Measurements from ENCODE around the gene GLB1L2. TPM values are rescaled to one million over a fixed set of nuclear protein-coding genes. Genes with fewer than 3 reads are reported as not detected.

Gene GLB1L2
- total and polyA plus RNA-seq, 2 of the 4 experiments (the other 2 are of a cell fraction) = under 0.01 to 0.26 TPM

DNA sequence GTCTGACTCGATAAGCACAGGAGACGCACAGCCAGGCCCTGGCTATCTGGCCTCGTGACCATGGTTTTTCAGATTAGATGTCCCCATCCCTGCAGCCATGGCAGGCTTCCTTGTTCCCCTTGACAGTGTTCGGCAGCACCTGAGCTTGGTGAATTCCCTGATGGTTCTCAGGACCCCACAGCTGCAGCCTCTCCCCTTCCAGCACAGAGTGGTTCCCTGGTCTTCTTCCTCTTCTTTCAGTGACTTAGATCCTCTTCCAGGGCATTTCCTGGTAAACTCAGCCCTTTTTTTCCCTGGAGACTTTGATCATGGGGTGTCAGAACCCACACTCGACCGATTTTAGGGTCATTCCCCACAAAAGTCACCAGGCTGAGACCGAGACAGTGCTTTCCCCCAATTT lies 41.1 kb upstream of the GLB1L2 start:
- Histone ChIP-seq H2BK120ac (ENCODE audit: low read depth, low read length) (no peak overlapping the region), H3K56ac (ENCODE audit: extremely low read depth, insufficient read depth, low read length) (no peak overlapping the region), H2BK20ac (ENCODE audit: low read depth, low read length) (no peak overlapping the region), H3K9me1 (ENCODE audit: insufficient read depth, low read length) (no peaks in the 10 kb centered on the region), H3K27me3 (ENCODE audit: control insufficient read depth, insufficient read depth, low read length) (no peaks in the 10 kb centered on the region), H3K23ac (ENCODE audit: low read depth, low read length) (no peak overlapping the region), H3K4me2 (ENCODE audit: low read depth, low read length) (no peak overlapping the region), H2AK5ac (ENCODE audit: low read depth, low read length) (no peak overlapping the region), H4K8ac (ENCODE audit: low read depth in 2 of 2, low read length in 2 of 2) (no peak overlapping the region), H3K9ac (ENCODE audit: low read depth, low read length) (no peak overlapping the region), H3K79me1 (ENCODE audit: low read depth in 1 of 2, low read length in 2 of 2) (no peaks in the 10 kb centered on the region), H3K4me3 (ENCODE audit: insufficient read depth, low read depth, low read length) (no peak overlapping the region), H2BK15ac (ENCODE audit: low read depth, low read length) (no peak overlapping the region), H3K4ac (ENCODE audit: low read depth, low read length) (no peak overlapping the region), H3K4me1 (ENCODE audit: control insufficient read depth, insufficient read depth, low read length) (no peaks in the 10 kb centered on the region), H4K91ac (ENCODE audit: insufficient read depth, low read depth, low read length) (no peak overlapping the region), H4K20me1 (ENCODE audit: insufficient read depth, low read length) (no peaks in the 10 kb centered on the region), H4K5ac (ENCODE audit: low read depth, low read length) (no peak overlapping the region), H3K27ac (ENCODE audit: insufficient read depth, low read length) (no peak overlapping the region), H3K9me3 (ENCODE audit: control insufficient read depth, insufficient read depth, low read length) (no peaks in the 10 kb centered on the region; the same call in 1 of the 2 replicates), H2AK9ac (replicated peaks; ENCODE audit: low read depth, low read length, poor library complexity) (no peak overlapping the region), H3K18ac (ENCODE audit: low read depth, low read length) (no peak overlapping the region), H3K14ac (replicated peaks; ENCODE audit: low read depth, low read length) (no peak overlapping the region), H2AFZ (replicated peaks; ENCODE audit: low read length, poor library complexity) (no peak overlapping the region), H2BK5ac (ENCODE audit: low read depth, low read length, poor library complexity, severe bottlenecking) (no peak overlapping the region), H3K36me3 (ENCODE audit: control insufficient read depth, insufficient read depth, low read length) (no peaks in the 10 kb centered on the region)
- dilution Hi-C loops (cut with HindIII; ENCODE audit: low sequenced_read_pairs, unreplicated experiment) (no loop called here), in situ Hi-C loops (cut with MboI; ENCODE audit: low sequenced_read_pairs) (no loop called here), intact Hi-C loops (cut with micrococcal nuclease) (no loop called here)
- TF ChIP-seq RAD21 (IDR thresholded peaks at IDR 0.05; ENCODE audit: low read length) (no peak), MAZ (IDR thresholded peaks at IDR 0.05; ENCODE audit: borderline replicate concordance, low read depth, low read length) (no peak), USF2 (IDR thresholded peaks at IDR 0.05; ENCODE audit: low read depth, low read length) (no peak), CHD1 (IDR thresholded peaks at IDR 0.05; ENCODE audit: low read depth, low read length) (no peak), RCOR1 (IDR thresholded peaks at IDR 0.05; ENCODE audit: insufficient replicate concordance, low read length) (no peak), MAFK (IDR thresholded peaks at IDR 0.05; ENCODE audit: low read depth, low read length) (no peak), FOS (IDR thresholded peaks at IDR 0.05; ENCODE audit: low read depth, low read length) (no peak)
- TF ChIP-seq, protein P1, sequence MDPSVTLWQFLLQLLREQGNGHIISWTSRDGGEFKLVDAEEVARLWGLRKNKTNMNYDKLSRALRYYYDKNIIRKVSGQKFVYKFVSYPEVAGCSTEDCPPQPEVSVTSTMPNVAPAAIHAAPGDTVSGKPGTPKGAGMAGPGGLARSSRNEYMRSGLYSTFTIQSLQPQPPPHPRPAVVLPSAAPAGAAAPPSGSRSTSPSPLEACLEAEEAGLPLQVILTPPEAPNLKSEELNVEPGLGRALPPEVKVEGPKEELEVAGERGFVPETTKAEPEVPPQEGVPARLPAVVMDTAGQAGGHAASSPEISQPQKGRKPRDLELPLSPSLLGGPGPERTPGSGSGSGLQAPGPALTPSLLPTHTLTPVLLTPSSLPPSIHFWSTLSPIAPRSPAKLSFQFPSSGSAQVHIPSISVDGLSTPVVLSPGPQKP (IDR thresholded peaks at IDR 0.05; ENCODE audit: borderline replicate concordance, low read depth, low read length) = no peak
- ChIA-PET POLR2A (ENCODE audit: unreplicated experiment) (no interaction called here), CTCF (no interaction called here)
- BruUV-seq (replicated peaks) = no TSS peak
- ATAC-seq (ENCODE audit: low read depth) = no peak
- no peak for DNase-seq
- WGBS, 2 experiments (ENCODE audit: extremely low coverage in 2 of 2, insufficient read length in 1 of 2) = 48% methylated on average over 4 of the region's 7 CpGs; no CpG with 5 or more reads in 1 of the 2 experiments
